MG63 (cell line): ENCODE data around the gene CAPRIN2. TPM values are rescaled to one million over a fixed set of nuclear protein-coding genes. Genes with fewer than 3 reads are reported as not detected.

Source experiments
- DNase-seq: peaks from one replicate; pipeline ENCODE4 v3.0.0-alpha.2; 2020
- H3K27me3 ChIP-seq: fragments of 250-450 bp; sonication (Bioruptor Pico); 2 replicates; pipeline ENCODE4 v1.5.1; 2020; ENCODE audit warnings: mild to moderate bottlenecking, moderate library complexity
- H3K36me3 ChIP-seq: fragments of 250-450 bp; sonication (Bioruptor Pico); 2 replicates; pipeline ENCODE4 v1.5.1; 2020; ENCODE audit warnings: mild to moderate bottlenecking, moderate library complexity
- H3K4me3 ChIP-seq: fragments of 250-450 bp; sonication (Bioruptor Pico); 2 replicates; pipeline ENCODE4 v1.5.1; 2020; ENCODE audit warnings: mild to moderate bottlenecking, moderate library complexity
- H3K9me3 ChIP-seq: fragments of 250-450 bp; sonication (Bioruptor Pico); 2 replicates; pipeline ENCODE4 v1.5.1; 2020; ENCODE audit warnings: mild to moderate bottlenecking, moderate library complexity
- total RNA-seq: library from RNA; depleted of rRNA; stranded (reverse); fragments of >200 nt; shearing (Covaris generic); gene quantifications from 2 replicates; pipeline ENCODE4 v1.2.3, GENCODE V29; 2014; ENCODE audit warnings: low replicate concordance; rRNA removed

The CAPRIN2 gene
- total RNA-seq, 1 experiment from 2014 or later = 14.2 TPM

- Histone ChIP-seq H3K27me3 (no peaks in the 10 kb centered on the region), H3K36me3 (peaks cover 12% of the 10 kb centered on the region), H3K4me3 (no peak overlapping the region), H3K9me3 (no peaks in the 10 kb centered on the region)
- DNase-seq = peak; percentile 10
Measured at GRCh38 chr12:30692470-30692869, 62.3 kb downstream of the CAPRIN2 start.

- Histone ChIP-seq H3K4me3 (no peak overlapping the region), H3K36me3 (peaks cover 15% of the 10 kb centered on the region), H3K9me3 (no peaks in the 10 kb centered on the region), H3K27me3 (no peaks in the 10 kb centered on the region)
- DNase-seq = peak; percentile 78
Measured at GRCh38 chr12:30691122-30691879, 63.5 kb downstream of the CAPRIN2 start.

DNA sequence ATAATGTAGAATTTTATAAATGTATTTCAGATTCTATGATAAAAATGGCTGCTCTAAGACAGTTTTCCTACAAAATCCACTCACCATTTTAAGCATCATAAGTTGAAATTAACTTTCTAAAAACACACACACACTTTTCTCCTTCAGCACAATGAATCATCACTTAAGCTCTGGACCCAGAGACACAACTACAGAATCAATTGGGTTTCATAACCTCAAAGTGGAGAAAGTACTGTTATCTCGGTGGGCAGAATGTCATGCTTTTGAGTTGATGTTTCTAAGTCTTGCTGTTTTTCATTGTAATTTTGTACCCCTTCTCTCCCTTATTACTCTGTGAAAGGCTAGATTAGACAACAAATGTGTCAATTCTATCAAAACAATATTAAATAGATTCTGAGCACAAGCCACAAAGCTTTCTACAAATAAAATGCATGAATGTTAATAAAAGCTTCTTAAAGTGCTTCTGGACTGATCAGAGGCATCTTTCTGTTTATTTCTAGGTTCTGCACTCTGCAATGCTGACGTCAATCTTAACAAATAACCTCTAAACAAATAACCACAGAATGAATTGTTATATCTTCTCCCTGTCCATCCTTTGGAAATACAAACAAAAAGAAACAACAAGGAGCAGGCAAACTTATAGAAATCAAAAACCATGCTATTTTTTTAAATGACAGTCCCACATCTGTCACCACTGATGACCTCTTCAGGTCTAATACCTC, 67.3 kb downstream of the CAPRIN2 start:
- no peak for DNase-seq
- Histone ChIP-seq H3K9me3 (no peaks in the 10 kb centered on the region), H3K4me3 (no peak overlapping the region), H3K27me3 (no peaks in the 10 kb centered on the region), H3K36me3 (peaks cover 27% of the 10 kb centered on the region)

GRCh38 chr12:30679241-30679640, 75.5 kb downstream of the CAPRIN2 start:
- no peak for DNase-seq
- Histone ChIP-seq H3K4me3 (no peak overlapping the region), H3K36me3 (peaks cover 60% of the 10 kb centered on the region), H3K9me3 (no peaks in the 10 kb centered on the region), H3K27me3 (no peaks in the 10 kb centered on the region)

DNA sequence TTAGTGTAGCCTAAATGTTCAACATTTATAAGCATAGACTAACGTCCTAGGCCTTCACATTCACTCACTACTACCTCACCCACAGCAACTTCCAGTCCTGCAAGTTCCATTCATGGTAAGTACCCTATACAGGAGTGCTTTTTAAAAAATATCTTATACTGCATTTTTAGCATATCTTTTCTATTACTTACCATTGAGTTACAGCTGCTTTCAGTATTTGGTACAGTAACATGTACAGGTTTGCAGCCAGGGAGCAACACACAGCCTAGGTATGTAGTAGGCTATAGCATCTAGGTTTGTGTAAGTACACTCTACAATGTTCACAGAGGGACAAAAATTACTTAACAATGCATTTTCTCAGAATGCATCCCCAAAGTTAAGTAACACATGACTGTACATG, 76.5 kb downstream of the CAPRIN2 start:
- H3K9me3 ChIP-seq = no peaks in the 10 kb centered on the region
- H3K36me3 ChIP-seq = peaks cover 60% of the 10 kb centered on the region
- H3K27me3 ChIP-seq = no peaks in the 10 kb centered on the region
- DNase-seq = no peak
- H3K4me3 ChIP-seq = no peak overlapping the region

DNA sequence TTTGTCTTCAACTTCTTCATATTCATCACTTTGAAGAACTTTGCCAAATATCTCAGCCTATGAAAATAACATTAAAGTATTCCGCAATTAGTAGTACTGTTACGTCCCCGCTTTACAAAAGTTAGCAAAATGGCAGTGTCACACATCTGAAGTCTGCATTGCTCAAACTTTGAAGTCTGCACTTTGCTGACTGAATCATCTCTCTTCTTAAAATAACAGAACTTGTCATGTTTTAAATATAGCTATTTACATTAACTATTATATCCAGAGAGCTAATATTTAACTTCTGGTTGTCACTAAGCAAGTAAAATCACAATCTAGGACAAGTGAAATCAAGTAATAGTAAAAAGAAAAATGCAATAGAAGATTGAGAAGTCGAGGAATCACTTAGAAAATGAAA, 93.5 kb downstream of the CAPRIN2 start:
- Histone ChIP-seq H3K4me3 (no peak overlapping the region), H3K27me3 (no peaks in the 10 kb centered on the region), H3K36me3 (peaks cover 46% of the 10 kb centered on the region), H3K9me3 (no peaks in the 10 kb centered on the region)
- no peak for DNase-seq

Other genes with a start within 250 kb of the CAPRIN2 start
- gene IPO8, start 59.1 kb downstream of the CAPRIN2 start, total RNA-seq = 27.9 and 36.3 TPM in 2 replicates
- gene TSPAN11, start 171.8 kb upstream of the CAPRIN2 start, total RNA-seq = 1.0 and 1.2 TPM in 2 replicates